ENCODE measurements around the gene RSPH4A. TPM values are rescaled to one million over a fixed set of nuclear protein-coding genes. Genes with fewer than 3 reads are reported as not detected.
A peak's percentile ranks its signal among the peaks of the same experiment; 100 is the strongest.
"Not testable (repeated sequence)": the region's sequence is repeated elsewhere in the genome, so short reads cannot be mapped to it uniquely, and the experiment has no call there.

Gene RSPH4A
- total RNA-seq, 1 experiment from 2014 or later: not detected

DNA sequence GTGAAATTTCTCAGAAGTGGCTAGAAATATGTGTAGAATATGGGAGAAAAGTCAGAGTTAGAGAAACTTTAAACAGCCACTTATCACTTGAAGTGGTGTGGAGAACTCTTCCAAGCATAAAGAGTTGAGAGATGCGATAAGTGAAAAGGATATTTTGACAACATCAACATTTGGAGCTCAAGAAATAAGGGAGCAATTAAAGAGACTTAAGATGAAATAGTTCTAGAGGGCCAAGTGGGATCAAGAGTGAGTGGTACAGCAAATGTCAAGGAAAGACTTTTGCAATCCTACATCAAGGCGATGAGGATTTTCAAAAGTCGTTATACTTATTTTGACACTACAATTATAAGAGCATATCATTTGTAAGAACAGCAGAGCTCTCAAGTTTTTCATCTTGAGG, 9.6 kb downstream of the RSPH4A start:
- DNase-seq (ENCODE audit: low read depth): no peak

DNA sequence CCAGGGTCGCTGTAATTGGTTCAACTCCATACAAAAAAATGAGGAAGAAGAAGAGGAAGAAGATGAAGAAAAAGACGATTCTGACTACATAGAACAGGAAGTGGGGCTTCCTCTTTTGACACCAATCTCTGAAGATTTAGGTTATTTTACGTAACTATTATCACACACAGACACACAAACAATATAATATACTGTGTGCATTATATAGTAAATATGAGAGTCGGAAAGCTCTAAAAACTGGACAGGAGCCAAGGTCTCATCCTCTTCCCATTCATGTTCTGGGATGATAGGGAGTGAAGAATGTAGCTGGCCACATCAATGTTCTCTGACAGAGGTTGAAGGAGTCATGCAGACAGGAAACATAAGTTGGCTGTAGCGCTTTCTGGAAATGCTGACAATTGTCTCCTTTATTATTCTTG, 13.3 kb downstream of the RSPH4A start:
- no peak for DNase-seq (ENCODE audit: low read depth)

DNA sequence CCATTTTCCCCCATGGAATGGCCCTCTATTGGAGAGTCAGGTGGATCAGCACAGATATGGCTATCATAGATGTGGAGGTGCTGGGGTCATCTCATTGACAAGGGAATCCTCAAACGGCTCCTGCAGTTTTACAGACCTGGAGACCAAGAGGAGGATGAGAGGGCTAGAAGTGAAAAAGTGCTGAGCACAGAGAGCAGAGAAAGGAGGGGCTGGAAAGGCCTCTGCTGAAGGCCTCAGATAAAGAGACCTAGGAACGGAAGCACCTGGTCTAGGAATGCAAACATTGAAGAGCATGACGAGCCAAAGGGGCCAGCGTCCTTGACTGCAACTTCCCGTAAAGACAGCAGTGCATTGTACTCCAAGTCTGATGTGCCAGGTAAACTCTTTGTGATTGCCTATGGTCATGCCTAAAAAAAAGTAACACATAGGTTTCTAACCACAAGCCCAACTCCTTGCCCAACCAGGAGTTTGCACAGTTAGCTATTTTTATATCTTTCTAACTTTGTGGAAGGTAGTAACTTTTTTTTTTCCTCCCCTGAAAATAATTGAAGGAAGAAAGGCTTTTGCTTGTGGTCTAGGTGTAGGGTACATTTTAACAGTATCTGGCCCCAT, 15.2 kb downstream of the RSPH4A start:
- DNase-seq (ENCODE audit: low read depth): no peak

DNA sequence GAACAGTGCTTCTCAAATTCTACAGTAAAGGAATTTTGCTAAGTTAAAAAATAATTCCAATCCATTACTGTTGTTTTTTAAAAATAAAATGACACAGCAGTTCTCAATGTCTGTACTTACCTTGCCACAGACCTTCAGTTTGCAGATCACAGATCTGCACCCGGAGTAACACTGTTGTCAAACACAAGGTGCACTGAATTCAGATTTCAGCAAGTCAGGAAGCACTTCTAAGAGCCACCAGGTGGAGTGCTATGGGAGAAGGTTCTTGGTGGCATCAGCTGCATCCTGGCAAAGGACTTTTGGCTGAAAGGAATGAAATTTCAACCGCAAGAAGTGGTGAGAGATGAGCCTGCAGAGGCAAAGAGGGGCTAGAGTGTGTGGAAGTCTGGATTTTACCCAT, 17.4 kb downstream of the RSPH4A start:
- DNase-seq (ENCODE audit: low read depth): peak; percentile 7

DNA sequence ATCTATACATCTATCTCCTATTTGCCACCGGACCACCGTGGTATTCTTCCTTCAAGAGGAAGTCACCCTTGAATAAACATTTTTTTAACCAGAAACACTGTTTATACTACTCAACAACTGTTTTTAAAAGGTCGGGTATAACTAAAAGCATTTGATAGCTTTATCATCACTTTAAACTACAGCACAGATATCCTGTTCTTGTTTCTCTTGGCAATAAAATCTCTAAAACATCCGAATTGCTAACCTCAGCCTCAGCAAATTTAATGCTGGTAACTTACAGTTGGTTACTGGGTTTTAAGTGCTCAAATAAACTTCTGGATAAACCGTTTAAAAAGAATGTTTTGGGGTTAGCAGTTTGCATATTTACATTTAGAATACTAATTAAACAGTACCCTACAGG, 31.9 kb downstream of the RSPH4A start:
- DNase-seq (ENCODE audit: low read depth): no peak

DNA sequence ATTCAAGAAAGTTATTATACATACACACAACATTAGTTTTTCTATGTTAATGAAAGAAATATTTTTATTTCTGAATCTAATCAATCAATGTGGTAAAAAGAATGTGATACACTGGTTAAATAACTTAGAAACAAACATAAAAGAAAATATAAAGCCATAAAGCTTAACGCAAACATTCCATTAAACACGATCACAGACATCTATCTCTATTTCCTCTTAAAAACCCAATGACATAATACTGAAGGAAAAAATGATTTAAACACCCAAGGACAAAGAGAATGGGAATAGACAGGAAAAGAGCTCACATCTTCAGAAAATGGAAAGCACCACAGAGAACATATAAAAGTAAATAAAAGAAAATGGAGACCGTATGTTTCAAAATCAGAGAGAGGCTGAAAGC, 32.9 kb downstream of the RSPH4A start:
- DNase-seq (ENCODE audit: low read depth): no peak

DNA sequence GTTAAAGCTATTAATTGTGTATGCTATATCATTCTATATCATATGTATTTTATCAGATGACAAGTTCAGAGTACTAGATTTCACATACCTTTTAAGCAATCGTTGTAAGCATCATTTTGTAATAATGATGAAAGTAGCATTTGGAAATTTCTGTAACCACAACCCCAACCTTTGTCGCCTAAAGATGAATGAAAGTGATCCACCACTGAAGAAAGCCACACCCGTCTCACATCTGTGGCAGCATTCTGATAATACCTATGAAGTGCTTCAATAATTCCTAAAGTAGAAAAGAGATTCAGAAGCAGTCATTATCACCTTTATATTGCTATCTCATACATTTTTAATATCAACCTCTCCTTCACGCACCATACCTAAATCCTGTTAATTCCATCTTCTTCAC, 35.6 kb downstream of the RSPH4A start:
- no peak for DNase-seq (ENCODE audit: low read depth)

DNA sequence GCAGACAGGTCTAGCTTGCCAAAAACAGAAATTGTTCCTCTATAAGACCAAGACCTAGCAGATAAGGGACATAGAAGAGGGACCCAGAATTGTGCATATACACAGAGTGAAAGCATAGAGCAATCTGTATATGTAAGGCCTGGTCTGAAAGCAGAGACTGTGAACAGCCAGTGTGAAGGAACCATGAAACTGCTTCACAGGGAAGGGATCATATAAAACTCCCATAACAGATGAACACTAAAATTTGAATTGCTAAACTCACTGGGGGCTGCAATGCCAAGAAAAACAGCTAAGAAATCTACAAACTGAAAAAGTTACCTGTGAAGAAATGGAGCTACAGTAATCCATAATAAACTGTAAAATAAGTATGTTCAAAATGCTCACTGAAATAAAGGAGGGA, 45.3 kb downstream of the RSPH4A start:
- no peak for DNase-seq (ENCODE audit: low read depth)

DNA sequence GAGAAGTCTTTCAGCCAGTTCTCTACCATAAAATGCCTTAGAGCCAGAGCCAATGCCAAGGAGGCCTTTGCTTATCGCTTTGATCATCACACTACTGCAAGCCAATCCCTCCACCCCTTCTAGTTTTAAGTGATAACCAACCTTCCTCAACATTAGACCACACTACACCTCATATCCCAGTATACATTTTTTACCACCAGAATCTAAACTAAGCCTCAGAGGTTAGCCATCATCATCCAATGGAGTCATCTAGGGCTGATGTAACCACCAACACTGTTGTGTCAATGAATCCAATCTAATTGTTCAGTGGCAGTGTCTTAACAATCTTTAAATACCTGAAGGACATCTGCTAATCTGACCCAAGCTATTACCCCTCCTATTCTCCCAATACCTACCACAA, 45.9 kb downstream of the RSPH4A start:
- no peak for DNase-seq (ENCODE audit: low read depth)

DNA sequence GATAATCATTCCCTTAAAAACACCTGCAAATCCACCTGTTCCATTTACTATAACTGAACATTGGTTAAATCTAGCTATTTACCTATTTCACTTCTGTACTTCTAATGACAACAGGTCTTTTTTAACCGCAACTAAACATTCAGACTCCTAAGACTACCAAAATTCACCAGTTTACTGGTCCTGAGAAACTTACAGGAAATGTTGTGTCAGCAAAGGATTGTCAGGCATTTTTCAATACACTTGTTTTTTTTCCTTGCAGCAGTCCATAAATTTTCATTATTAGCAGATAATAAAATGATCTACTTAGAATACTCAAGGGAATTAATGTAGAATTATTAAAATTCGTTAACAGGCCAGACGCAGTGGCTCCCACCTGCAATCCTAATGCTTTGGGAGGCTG, 47.0 kb downstream of the RSPH4A start:
- DNase-seq (ENCODE audit: low read depth): no peak

DNA sequence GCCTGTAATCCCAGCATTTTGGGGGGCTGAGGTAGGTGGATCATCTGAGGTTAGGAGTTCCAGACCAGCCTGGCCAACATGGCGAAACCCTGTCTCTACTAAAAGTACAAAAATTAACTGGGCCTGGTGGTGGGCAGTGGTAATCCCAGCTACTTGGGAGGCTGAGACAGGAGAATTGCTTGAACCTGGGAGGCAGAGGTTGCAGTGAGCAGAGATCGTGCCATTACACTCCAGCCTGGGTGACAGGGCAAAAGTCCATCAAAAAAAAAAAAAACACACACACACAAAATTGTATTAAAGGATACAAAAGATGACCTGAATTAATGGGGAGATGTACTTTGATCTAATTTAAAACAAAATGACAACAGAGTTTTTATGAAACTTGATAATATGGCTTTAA, 47.9 kb downstream of the RSPH4A start:
- DNase-seq (ENCODE audit: low read depth): not testable (repeated sequence)

DNA sequence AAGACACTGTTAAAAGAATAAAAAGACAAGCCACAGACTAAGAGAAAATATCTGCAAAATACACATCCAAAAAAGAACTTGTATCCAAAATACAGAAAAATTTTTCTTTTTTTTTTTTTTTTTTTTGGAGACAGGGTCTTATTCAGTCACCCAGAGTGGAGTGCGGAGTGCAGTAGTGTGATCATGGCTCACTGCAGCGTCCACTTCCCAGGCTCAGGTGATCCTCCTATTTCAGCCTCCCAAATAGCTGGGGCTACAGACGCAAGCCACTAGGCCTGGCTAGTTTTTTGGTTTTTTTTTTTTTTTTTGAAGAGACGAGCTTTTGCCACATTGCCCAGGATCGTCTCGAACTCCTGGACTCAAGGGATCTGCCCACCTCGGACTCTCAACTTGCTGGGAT, 49.2 kb downstream of the RSPH4A start:
- no peak for DNase-seq (ENCODE audit: low read depth)

DNA sequence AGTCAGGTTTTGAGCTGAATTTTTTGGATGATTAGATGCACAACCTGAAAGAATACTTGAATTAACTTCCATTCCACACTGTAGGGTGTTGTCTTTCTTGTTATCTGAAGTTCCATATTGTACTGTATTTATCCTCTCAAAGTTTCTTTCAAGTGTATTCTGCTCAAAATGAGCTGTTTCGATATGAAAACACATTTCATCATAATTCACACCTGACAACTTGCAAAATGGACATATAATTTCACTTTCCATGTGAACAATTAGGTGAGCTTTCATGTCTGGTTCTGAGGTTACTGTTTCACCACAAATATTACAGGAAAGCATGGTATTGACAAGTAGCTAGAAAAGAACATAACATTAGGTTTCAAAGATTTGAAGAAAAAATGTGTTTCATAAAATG, 50.6 kb downstream of the RSPH4A start:
- no peak for DNase-seq (ENCODE audit: low read depth)

DNA sequence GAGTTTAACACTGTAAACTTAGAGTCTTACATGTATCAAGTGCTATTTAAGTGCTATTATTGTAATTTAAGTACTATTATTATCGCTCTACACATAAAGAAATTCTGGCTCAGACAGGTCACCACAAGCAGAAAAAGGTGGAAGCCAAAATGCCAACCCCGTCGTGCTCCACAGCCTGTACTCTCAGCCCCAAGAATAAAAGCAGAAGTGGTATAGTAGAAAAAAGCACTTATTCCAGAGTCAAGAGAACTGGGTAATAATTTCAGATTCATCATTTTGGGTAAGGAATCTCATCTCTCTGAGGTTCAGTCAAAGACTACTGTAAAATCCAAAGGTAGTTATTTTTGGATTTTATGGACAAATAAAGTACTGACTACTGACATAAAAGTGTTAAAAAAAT, 51.3 kb downstream of the RSPH4A start:
- DNase-seq (ENCODE audit: low read depth): no peak

DNA sequence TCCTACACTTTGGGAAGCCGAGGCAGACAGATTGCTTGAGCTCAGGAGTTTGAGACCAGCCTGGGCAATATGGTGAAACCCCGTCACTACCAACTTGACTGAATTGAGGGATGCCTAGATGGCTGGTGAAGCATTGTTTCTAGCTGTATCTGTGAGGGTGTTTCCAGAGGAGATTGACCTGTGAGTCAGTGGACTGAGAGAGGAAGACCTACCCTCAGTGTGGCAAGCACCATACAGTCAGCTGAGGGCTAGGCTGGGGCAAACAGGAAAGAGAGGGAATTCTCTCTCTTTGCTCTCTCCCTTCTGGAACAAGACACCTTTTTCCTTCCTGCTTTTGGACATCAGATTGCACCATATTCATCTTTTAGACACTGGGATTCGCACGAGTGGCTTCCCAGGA, 56.0 kb downstream of the RSPH4A start:
- DNase-seq (ENCODE audit: low read depth): no peak

DNA sequence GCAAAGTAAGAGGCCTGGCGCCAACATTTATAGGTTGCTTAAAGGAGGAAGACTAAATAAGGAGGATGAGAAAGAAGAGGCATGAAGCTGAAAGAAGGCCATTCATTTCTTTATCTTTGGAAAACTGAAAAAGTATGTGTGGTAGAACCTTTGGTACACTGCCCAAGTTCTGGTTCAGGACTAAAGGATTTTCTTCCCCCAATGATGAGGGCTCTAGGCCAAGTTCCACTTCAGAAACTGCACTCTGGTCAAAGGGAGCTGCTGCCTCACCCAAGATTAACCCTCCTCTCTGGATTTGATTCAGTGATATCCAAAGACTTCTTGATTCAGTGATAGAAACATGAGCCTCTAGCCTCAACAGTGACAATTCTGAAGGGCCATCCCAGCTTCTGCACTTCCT, 59.7 kb downstream of the RSPH4A start:
- no peak for DNase-seq (ENCODE audit: low read depth)

DNA sequence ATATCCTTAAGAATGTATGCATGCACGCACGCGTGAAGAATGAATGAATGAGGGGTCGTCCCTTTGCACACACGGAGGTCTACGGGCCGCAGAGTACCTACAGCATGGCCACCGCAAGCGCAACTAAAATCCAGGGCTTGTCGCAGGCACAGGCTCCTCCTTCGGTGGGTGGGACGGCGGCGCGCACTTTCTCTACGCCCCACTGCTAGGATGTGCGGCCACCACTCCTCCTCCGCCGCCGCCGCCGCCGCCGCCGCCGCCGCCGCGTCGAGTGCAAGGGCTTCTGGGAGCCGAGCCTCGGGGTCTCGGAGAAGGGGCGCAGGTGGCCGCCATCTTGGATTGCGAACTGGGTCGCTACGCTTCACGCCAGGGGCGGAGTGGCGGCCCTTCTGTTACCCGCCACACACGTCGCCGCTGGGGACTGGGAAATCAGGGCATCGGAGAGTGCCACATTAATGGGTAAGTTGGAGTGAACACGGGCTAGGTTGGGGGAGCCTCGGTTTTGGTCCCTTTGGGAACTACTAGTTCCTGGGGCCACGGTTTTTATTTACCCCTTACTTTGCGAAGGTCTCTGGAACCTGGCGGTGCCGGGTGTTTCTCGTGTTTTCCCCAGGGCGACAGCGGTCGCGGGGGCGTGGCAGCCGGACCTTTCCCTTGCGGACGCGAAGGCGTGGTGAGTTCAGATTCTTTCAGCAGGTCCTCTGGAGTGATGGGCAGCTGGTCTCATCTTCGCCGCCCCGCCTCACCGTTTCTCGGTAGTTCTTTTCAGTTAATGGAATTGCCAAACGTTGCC, 64.8 kb downstream of the RSPH4A start, which contains the start of gene KPNA5:
Gene KPNA5, plus strand, starts transcription at position 332 of the 793 bp plus-strand sequence. Its CDS starts 124 bp downstream, at position 456.
- DNase-seq (ENCODE audit: low read depth): peak; percentile 83

DNA sequence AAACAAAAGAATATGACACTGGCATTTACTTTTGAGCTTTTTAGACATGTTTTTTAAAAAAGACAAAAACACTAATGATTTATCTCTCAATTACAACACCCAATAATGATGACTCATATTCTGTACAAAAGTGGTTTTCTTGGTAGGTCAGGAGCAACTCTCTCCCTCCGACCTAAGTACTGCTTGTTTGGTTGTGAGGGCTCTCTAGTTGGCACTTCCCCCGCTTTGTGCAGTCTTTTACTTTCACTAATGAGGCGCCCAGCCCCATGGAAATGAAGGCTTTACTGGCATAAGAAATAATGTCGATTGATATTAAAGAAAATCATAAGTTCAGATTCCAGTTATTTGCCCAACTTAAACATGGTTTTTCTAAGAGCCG, 66.0 kb downstream of the RSPH4A start:
- DNase-seq (ENCODE audit: low read depth): peak; percentile 56

Other genes with a start within 250 kb of the RSPH4A start
- gene DSE, start 245.5 kb upstream of the RSPH4A start, total RNA-seq (2014; rRNA removed; shearing (Covaris generic)): 15.4 and 24.5 TPM in 2 replicates
- gene CALHM6, start 155.1 kb upstream of the RSPH4A start, total RNA-seq (2014; rRNA removed; shearing (Covaris generic)): 6.3 and 6.9 TPM in 2 replicates
- gene CALHM5, start 104.8 kb upstream of the RSPH4A start, total RNA-seq (2014; rRNA removed; shearing (Covaris generic)): 1.3 and 1.6 TPM in 2 replicates
- 0.27 TPM in 1 of 2 replicates, not detected in the other for gene TRAPPC3L, start 70.8 kb upstream of the RSPH4A start, total RNA-seq (2014; rRNA removed; shearing (Covaris generic))
- gene CALHM4, start 62.7 kb upstream of the RSPH4A start, total RNA-seq (2014; rRNA removed; shearing (Covaris generic)): not detected in 2 replicates
- gene RWDD1, start 45.0 kb upstream of the RSPH4A start, total RNA-seq (2014; rRNA removed; shearing (Covaris generic)): 24.2 and 27.0 TPM in 2 replicates
- 5.4 and 8.9 TPM in 2 replicates for gene ZUP1, start 52.3 kb downstream of the RSPH4A start, total RNA-seq (2014; rRNA removed; shearing (Covaris generic))
- gene KPNA5, start 64.7 kb downstream of the RSPH4A start, total RNA-seq (2014; rRNA removed; shearing (Covaris generic)): 2.7 and 2.9 TPM in 2 replicates
- gene FAM162B, start 149.2 kb downstream of the RSPH4A start, total RNA-seq (2014; rRNA removed; shearing (Covaris generic)): not detected in 2 replicates
- not detected in 2 replicates for gene GPRC6A, start 212.6 kb downstream of the RSPH4A start, total RNA-seq (2014; rRNA removed; shearing (Covaris generic))

Measured in M059J (cell line).